ENCODE data around the gene SLC6A8.
A peak's percentile ranks its signal among the peaks of the same experiment; 100 is the strongest.

The SLC6A8 gene

DNA sequence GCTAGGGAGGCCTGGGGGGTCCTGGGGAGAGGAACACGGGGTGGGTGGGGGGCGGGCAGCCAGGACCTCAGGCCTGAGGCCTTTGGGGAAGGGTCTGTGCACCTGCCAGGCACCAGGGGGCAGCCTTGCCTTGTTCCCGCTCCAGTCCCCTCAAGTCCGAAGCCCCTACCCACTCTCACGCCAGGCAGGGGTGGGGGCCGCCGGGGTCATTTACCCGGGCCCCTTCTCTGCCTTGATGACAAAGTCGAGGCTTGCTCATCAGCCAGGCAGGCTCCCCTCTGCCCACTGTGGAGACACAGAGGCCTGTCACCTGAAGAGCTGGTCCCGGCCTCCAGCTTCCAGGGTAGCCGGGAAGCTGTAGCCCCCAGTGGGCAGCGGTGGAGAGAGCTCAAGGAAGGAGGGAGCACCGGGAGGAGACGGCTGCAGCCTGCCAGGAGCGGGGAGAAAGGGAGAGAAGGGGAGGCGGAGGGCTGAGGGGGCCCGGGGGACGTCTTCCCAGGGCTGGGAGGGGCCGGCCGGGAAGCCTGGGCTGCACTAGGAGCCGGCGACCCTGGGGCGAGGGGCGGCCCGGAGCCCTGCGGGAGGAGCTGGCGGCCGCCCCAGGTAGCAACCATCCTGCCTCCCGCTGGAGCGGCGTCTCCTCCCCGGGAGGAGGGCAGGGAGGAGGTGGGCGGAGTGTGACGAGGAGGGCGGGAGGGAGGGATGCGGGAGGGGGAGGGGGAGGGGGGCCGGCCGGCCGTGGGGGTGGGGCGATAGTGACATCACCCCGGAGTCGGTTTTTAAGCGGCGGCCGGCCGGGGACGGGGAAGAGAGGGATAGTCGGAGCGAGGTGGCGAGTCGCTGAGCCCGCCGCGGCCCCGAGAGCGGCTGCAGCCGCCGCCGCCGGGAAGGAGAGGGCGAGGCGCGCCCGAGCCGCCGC is at the start of gene SLC6A8:
Gene SLC6A8 (plus strand): TSS at position 806 of the 919 bp plus-strand sequence. CDS start 649 bp downstream, outside the sequence.
- DNase-seq (ENCODE audit: low read depth in 2 of 2): peak in 1 of 2 donors; percentile 17

DNA sequence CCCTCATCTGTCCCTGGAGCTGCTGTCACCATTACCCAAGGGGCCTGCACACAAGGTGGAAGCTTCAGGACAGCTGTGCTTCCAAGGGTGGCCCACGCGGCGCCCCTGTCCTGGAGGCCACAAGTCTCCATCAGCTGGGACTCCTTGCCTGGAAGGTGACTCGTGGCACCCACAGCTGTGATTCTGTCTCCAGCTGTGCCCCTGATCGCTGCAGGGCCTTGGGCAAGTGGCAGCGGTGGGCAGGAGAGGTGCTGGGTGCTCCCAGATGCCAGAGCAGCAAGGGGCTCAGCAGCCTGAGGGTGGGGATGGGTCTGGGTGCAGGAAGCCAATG is 49.7 kb upstream of the SLC6A8 start:
- no peak for DNase-seq (ENCODE audit: low read depth in 2 of 2)

DNA sequence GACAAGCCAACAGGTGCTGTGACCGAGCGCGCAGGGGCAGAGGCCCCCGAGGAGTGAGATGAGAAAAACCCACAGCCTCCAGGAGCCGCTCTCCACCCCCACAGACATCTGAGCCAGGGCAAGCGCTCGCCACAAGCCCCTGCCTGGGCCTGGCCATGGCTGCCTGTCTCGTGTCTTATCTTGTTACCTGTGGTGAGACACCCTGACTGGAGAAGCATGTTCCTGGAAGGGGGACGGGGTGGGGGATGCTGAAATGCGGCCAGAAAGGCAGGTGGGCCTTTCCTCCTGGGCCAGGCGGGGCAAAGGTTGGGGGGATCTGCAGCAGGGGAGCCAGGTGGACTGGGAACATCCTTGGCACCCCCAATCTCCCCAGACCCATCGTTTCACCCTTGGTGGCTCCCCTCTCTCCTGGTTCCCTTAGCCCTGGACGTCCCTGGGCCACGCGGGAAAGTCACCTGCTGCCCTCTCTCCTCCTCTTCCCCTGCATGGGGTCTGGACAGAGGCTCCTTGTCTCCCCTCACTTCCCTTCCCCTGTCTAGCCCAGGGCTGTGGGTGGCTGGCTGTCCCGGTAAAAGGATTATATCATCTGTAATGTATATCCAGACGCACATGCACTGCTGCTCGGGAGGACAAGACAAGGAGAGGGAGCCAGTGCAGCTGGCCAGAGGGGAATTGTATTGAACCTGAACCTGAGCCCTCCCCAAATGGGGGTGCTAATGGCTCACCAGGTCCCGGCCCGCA is 49.1 kb upstream of the SLC6A8 start:
- no peak for DNase-seq (ENCODE audit: low read depth in 2 of 2)

DNA sequence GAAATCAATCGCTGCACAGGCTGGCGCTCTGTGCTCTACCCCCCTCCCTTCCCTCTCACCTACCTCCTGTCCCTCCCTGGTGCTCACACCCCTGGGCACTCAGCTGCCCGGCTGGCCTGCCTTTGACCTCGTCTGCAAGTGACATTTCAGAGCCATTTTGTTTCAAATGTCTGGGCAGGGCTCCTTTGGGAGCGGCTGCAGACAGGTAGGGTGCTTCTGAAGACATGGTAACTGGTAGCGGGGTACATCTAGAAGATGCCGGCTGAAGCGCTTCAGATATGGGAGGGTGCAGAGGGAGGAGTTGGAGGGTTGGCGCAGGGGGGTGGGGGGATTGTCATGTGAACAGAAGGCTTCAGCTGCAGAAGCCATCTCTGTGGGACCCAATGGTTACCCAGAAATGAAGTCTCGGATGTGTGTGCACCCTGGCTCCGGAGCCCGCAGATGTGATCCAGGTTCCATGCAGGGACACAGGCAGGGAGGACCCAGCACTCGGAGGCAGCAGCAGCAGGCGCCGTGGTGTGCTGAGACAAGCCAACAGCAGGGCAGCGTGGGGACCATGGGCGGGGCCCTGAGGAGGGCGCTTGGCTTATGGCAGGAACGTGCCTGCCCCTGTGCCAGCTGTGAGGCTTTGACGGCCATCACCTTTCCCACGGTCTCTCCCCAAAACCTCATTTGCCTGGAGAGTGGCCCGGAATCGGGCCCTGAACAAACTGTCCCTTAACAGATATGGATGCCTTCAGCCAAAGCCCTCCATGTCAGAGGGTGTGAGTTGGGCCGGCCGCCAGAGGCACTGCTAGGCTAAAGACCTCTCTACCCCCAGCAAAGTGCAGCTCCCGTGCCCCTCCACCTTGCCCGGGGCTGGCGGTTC is 48.3 kb upstream of the SLC6A8 start:
- DNase-seq (ENCODE audit: low read depth in 2 of 2): no peak

DNA sequence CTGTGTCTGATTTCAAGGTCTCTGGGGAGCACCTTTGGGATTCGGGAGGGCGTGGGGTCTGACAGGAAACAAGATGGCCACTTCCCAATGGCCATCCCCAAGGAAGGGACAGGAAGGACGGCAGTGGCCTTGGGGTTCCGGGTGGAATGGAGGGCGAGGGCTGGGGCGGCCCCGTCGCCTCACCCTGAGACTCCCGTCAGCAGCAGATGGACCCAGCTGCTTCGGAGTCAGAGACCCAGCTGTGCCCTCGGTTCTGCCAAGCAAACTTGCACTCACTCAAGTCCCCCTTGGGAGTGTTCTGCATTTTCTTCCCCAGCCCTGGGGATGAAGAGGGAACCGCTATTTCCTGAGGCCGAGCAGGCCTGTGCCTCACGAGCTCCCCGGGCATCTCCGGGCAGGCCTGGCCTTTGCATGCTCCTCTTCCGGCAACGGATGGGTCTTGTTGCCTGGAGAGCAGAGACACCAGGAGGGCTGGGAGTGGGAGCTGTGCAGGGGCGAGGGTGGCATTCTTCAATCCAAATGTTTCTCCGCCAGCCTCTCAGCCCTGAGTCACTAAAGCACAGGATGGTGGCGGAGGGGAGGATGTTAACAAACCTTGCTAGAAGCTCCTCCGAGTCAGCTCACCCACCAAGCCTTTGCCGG is 47.6 kb upstream of the SLC6A8 start:
- DNase-seq (ENCODE audit: low read depth in 2 of 2): no peak

DNA sequence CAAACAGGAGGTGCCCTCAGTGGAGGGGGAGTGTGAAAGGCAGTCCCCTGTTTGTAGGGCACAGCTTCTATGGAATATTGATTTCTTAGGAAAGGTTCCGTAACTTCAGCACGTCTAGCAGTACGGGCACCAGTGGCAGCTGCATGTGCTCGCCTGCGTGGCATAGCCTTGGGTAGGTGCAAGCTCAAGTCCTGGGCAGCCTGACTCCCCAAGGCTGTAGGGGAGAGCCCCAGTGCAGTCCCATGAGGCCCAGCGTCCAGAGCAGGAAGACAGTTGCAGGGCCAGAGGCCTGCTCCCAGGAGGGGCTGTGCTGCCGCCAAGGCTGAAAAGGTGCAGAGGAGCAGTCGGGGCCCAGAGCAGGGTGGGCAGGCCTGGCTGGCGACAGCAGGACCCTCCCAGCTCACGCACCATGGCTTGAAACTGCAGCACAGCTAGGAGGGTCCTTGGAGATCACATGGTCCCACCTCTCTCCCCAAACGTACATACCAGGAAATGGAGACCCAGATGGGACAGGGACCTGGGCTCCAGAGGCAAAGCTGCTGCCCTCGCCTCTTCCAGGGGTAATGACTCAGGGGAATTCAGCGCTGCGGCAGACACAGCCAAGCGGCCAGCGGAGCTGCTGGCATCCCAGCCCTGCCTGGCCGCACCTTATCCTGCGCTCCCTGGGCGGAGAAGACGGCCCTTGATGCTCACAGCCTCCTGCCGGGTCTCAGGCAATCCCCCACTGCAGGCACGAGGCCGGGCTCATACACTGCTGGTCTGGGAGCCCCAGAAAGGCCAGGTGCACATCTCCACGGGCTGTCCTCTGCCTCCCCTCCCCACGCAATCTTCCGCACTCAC is 46.8 kb upstream of the SLC6A8 start:
- DNase-seq (ENCODE audit: low read depth in 2 of 2): no peak

DNA sequence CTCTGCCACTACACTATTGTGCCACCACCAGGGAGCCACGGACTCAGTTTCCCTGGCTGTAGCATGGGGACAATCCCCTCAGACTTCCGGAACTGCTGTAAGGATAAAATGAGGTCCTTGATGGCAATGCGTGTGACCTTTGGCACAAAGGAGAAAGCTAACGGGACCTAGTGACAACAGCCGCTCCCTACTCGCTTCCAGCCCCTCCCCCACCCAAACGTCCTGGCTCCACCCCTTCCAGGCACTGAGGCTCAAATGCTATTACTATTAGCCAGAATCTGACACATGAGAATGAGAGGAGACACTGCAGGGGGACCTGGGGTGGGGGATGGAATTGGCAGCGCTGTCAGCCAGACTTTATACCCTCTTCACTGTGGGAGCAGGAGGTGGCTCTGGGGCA is 46.1 kb upstream of the SLC6A8 start:
- no peak for DNase-seq (ENCODE audit: low read depth in 2 of 2)

DNA sequence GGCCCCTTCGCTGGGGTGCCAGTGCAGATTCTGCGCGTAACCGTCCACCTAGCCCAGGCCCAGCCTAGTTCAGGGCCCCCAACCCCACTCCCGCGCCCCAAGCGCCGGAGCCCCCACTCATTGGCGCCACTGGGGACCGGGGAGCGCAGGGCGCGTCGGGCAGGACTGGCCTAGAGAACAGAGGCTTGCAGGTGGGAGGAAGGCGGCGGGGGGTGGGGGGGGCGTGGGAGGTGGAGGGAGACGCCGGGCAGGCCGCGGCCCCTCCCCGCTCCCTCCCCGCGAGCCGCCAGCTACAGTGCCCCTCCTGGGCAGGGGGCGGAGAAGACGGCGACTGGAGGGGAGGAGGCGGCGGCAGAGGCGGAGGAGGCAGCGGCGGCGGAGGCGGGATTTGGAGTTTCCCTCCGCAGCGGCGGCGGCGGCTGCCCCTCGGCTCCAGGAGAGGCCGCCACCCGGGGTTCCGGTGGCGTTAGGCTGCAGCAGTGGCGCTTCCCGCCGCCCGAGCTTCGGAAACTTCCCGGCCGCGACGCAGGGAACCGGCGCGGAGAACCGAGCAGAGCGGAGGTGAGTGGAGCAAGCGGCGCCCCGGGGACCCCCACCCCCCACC is 45.6 kb upstream of the SLC6A8 start:
- DNase-seq (ENCODE audit: low read depth in 2 of 2): no peak

DNA sequence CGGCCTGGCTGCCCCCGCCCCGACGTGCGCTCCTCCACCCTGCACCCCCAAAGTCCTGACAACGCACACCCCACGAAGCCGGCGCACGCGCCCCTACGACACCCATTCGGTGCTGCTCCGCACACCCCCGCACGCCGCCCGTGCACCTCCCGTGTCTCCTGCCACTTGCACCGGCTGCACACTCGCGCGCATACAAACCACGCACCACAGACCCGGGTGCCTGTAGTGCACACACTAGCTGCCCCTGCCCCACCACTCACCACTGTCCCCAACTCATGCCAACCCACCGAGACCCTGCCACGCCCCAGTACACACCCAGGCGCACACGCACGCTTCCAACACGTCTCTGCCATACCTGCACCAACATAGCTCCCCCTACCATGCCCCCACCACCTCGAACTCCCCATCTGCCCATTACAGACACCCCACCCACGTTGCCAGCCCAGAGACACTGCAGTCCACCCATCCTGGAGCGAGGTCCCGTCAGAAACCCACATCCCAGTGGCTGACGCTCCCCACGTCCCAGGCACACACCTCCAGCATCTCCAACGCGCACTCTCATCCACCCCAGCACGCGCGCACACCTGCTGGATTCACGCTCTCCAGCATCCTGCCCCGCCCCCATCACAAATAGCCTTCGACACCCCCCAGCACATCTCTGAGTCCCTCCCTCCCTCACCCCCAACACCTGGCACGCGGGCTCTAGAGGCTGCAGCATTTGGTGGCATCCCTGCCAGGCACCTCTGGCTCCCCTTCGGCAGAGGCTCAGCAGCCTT is 44.9 kb upstream of the SLC6A8 start:
- no peak for DNase-seq (ENCODE audit: low read depth in 2 of 2)

DNA sequence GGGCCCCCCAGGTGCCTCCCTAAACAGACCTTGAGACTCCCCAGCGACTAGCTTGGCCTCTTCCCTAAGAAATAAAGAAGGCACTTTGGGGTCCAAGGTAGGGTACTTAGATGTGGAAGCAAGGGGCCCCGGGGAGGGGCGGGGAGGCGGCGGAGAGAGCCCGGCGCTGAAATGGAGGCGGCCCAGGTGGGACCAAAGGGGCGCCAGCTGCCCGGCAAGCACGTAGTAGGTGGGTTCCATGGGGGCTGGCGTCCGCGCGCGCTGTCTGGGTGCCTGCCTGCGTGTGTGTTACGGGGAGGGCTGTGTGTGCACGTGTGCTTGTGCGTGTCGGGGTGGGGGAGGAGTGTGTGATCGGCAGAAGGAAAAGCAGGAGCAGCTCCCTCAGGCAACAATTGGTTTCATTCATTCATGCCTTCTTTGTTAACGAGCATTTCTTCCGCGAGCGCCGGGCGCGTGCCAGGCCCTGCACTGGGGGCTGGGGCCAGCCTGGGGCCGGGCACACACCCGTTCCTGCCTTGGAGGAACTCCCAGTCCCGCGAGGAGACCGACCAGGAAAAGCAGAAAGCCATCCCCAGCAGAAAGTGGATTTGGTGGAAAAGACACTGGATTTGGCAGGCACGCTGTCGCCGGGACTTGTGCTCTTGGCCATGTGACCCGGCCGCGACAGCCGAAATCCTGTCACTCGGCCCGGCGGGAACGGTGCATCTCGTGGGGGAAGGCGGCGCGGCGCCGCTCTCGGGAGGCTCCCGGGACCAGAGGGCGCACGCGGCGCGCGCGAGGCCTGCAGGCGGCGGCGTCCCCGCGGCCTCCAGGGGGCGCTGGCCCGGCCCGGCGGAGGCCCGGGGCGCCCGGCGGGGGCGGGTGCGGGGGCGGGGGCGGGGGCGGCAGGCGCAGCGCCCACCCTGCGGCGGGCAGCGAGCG is 44.0 kb upstream of the SLC6A8 start:
- DNase-seq (ENCODE audit: low read depth in 2 of 2): no peak

DNA sequence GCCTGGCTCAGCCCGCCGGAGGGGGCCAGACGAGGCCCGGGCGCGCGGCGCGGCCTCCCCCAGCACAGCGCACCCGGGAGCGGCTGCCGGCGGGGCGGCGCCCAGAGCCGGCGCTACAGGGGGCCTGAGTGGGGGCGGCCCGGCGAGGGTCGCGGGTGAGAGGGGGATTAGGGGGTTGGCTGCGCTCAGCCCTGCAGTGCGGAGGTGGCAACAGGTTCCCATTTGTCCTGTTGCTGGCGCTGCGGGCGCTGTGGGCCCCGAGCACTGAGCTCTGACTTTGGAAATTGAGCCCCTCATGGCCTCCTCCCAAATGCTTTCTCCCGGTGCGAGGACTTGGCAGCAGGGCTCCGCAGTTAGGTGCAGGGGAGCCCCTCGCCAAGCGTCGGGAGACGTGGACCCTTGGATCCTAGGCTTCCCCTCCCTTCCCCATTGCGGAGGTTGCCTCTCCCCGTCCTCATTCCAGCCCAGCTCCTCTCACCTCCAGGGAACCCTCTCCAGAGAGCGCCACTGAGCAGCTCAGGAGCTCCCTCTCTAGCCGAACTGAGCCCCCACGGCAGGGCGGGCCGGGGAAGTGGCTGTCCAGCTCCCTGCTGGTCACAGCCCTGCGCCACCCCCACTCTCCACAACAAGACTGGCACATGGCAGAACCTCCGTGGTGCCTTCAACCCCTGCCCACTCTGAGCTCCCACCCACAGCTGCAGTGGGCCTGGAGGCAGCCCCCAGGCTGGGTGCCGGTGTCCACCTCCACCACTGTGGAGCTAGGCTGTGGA is 43.2 kb upstream of the SLC6A8 start:
- DNase-seq (ENCODE audit: low read depth in 2 of 2): no peak

DNA sequence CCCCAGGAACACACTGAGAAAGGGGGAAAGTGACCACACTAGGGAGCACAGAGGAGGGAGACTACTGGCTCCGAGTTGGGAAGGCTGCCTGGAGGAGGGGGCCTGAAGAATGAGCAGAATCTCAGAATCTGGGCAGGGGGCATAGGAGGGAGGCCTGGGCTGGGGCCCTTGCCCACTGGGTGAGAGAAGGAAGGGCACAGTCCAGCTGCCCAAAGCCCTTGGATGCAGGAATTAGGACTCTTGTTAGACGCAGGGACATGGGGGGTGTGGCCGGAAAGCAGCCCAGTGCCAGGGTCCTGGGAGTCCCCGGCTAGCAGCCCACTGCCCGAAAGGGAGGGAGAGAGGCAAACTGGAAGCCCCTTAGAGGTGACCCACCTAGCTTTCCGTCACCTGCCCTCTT is 42.6 kb upstream of the SLC6A8 start:
- no peak for DNase-seq (ENCODE audit: low read depth in 2 of 2)

DNA sequence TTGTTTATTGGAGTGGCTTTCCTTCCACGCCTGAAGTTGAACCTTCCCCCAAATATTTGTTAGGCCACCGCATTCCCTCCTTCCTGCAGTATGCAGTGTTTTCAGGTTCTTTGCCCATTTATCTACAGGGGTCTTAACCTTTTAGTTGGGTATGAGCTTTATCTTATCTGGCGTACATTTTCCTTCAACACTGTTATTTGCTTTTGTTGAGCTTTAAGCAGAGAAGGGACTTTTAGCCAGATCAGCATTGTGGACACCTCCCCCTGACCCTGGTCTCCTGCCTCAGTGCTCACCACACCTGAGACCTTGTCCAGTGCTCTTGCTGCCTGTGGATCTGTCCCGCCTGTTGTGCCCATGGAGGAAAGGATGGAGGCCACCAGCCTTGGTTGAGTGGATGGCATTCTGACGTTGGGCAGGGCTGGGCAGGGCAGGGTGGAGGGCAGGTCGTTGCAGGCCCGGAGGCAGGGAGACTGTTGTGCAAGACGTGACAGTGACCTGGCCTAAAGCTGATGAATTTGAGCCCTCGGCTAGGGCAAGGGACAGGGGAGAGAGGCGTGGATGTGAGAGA is 41.7 kb upstream of the SLC6A8 start:
- no peak for DNase-seq (ENCODE audit: low read depth in 2 of 2)

DNA sequence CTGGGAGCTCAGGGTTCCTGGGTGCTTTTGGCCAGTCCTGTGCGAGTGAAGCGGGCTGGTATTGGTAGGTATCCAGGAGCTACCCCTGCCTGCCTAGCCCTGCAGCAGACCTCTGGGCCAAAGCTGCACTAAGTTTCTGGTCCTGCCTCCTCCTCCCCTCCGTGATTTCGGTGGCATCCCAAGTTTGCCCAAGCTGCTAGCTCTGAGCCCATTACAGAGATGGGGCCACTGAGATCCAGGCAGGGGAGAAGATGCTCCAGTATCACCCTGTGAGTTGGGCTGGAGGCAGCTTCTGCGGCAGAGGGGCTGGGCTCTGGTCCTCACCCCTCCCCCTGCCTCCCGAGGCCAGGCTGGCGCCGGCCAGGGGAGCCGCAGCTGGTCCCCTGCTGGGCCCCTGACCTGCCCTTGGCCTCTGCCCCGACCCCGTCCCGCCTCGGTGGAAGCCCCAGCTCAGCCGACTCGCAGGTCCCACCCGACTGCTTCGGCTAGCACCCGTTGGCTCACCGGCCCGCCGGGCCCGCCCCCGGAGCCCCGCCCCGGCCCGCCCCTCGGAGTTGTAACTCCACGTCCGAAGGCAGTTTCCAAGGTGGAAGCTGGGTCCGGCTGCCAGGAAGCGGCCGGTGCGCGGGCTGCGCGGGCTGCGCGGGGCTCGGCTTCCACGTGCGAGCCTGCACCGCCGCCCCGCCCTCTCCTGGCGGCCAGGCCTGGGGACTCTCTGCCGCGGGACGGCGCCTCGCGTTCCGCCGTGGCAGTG is 40.9 kb upstream of the SLC6A8 start, which contains the start of gene DUSP9:
Gene DUSP9 (plus strand): TSS at position 584 of the 754 bp plus-strand sequence. CDS start 751 bp downstream, outside the sequence.
- DNase-seq (ENCODE audit: low read depth in 2 of 2): no peak

DNA sequence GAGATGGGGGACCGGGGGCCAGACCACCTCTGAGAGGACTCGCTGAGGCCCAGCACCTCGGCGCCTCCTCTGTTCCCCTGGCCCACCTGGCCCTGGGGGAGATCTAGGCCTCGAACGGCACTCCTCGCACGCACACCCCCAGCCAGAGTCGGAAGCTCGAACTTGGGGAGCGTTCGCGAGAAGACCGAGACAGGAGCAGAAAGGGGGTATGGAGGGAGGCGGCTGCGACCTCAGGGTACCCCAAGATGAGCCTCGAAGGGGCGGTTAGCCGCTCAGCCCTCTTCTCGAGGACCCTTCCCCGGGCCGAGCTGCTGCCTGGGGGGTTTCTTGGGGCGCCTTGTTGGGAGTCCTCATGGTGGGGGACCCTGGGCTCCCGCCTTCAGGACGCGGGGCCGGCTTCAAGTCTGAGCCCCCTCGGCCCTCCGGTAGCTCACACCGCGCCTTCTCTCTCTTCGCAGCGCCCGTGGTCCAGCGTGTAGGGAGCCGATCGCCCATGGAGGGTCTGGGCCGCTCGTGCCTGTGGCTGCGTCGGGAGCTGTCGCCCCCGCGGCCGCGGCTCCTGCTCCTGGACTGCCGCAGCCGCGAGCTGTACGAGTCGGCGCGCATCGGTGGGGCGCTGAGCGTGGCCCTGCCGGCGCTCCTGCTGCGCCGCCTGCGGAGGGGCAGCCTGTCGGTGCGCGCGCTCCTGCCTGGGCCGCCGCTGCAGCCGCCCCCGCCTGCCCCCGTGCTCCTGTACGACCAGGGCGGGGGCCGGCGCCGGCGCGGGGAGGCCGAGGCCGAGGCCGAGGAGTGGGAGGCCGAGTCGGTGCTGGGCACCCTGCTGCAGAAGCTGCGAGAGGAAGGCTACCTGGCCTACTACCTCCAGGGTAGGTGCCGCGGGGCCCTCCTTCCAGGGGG is 40.0 kb upstream of the SLC6A8 start:
- DNase-seq (ENCODE audit: low read depth in 2 of 2): no peak
